ENCODE measurements around the gene CUL4A. TPM values are rescaled to one million over a fixed set of nuclear protein-coding genes. Genes with fewer than 3 reads are reported as not detected.

CUL4A gene
- total RNA-seq, 1 donor from 2014 or later = 57.9 TPM

DNA sequence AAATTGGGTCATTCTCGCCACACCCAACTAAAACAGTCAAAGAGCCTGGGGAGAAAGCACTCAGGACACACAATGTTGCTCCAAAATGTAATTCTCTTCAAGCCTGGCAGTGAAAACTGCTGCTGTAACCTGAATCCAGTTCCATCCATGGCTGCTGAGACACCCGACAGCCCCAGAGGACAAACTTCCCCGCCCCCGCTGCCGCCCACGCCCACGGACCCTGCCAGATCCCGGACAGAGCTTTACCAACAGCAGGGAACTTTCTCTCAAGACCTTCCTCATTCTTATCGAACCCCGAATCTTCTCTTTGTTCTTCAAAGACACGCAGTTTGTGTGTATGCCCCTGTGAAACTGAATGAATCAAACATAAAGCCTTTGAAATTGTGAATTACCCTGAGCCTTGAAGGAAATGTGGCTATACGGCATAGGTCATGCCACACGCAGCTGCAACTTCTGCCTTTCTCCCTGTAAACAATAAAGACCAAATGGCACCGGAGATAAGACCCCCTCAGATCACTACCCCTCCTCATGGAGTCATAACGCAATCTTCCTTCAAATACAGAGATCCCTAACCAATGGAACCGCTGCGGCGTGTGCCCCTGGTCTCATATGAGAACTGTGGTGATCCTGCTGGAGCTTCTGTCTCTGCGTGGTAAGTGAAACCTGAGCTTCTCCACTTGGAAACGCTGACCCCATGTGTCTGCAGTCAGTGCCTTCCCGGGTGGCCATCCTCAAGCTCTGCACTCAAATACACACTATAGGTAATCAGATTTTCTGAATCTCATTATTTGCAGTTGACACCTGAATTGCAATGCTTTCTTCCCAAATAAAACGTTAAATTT lies 82.8 kb downstream of the CUL4A start:
- no peak for DNase-seq (ENCODE audit: low read depth)
- TF ChIP-seq, protein P1, sequence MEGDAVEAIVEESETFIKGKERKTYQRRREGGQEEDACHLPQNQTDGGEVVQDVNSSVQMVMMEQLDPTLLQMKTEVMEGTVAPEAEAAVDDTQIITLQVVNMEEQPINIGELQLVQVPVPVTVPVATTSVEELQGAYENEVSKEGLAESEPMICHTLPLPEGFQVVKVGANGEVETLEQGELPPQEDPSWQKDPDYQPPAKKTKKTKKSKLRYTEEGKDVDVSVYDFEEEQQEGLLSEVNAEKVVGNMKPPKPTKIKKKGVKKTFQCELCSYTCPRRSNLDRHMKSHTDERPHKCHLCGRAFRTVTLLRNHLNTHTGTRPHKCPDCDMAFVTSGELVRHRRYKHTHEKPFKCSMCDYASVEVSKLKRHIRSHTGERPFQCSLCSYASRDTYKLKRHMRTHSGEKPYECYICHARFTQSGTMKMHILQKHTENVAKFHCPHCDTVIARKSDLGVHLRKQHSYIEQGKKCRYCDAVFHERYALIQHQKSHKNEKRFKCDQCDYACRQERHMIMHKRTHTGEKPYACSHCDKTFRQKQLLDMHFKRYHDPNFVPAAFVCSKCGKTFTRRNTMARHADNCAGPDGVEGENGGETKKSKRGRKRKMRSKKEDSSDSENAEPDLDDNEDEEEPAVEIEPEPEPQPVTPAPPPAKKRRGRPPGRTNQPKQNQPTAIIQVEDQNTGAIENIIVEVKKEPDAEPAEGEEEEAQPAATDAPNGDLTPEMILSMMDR (conservative IDR thresholded peaks at IDR 0.05; ENCODE audit: low read depth, low read length) = no peak
- peak overlapping the region; percentile 47 for H3K4me3 ChIP-seq (ENCODE audit: low read depth, low read length)

DNA sequence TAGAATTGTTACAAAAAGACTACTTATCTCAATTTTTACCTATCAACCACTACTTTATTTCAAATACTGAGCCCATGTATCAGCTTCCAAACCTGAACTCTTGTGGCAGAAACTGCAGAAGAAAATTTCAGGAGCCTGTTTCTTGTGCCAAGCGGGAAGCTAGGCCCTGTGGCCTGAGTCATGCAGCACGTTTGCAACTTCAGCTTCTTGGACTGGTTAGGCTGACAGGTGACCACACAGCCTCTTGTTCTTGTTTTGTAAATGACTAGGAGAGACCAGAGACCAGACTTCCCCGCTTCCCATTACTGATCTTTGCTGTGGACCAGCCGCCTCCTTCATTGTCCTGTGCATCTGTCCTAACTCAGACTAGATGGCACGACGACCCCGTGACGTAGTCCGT lies 84.3 kb downstream of the CUL4A start:
- TF ChIP-seq, protein P1 (conservative IDR thresholded peaks at IDR 0.05; ENCODE audit: low read depth, low read length) = no peak
- no peak for DNase-seq (ENCODE audit: low read depth)
- H3K4me3 ChIP-seq (ENCODE audit: low read depth, low read length) = no peak overlapping the region

DNA sequence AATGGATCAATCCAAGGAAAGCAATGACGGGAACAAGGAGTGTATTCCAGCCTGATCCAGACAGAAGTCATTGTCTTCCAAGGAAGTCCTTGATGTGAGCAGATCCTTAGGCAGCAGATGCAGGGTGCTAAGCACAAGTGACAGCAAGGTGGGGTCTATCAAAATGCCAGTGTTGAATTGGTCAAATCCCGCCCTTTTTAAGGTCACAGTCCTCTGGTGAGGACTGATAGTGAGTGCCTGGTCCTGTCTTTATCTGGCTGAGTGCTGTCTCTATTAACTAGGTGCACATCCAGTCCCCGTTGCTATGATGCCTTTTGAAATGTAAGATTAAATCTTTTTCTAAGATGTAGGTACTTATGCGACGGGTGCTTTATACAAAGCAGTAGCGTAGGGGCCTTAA lies 86.4 kb downstream of the CUL4A start:
- no peak for DNase-seq (ENCODE audit: low read depth)
- TF ChIP-seq, protein P1 (conservative IDR thresholded peaks at IDR 0.05; ENCODE audit: low read depth, low read length) = no peak
- H3K4me3 ChIP-seq (ENCODE audit: low read depth, low read length) = no peak overlapping the region

DNA sequence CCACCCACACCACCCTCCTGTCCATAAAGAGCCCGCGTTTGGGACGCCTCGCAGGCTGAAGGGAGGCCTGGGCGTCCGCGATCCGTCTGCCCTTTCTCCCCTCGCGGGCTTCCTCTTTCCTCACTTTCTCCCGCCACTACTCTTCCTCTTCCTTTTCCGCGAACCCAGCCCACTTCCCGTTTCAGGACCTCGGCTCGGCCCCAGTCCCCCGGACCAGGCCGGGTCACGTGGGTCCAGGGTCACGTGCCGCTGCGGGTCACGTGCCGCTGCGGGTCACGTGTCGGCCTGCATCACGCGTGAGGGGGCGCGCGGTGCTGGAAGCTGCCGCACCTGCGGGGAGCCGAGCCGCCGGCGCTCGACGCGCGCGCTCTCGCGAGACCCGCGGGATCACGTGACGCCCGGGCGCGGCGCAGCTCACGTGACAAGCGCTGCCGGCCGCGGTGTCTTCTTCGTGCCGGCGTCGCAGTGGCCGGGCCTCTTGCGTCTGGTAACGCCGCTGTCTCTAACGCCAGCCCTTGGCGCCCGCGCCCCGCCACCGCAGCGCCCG lies 87.5 kb downstream of the CUL4A start, which contains the start of gene LAMP1:
Gene LAMP1, plus strand, starts transcription at position 417 of the 547 bp plus-strand sequence. CDS start 196 bp downstream, outside the sequence.
- peak within 1 kb of the TSS; percentile 85 for H3K4me3 ChIP-seq (ENCODE audit: low read depth, low read length)
- TF ChIP-seq, protein P1 (conservative IDR thresholded peaks at IDR 0.05; ENCODE audit: low read depth, low read length) = no peak
- no peak for DNase-seq (ENCODE audit: low read depth)

DNA sequence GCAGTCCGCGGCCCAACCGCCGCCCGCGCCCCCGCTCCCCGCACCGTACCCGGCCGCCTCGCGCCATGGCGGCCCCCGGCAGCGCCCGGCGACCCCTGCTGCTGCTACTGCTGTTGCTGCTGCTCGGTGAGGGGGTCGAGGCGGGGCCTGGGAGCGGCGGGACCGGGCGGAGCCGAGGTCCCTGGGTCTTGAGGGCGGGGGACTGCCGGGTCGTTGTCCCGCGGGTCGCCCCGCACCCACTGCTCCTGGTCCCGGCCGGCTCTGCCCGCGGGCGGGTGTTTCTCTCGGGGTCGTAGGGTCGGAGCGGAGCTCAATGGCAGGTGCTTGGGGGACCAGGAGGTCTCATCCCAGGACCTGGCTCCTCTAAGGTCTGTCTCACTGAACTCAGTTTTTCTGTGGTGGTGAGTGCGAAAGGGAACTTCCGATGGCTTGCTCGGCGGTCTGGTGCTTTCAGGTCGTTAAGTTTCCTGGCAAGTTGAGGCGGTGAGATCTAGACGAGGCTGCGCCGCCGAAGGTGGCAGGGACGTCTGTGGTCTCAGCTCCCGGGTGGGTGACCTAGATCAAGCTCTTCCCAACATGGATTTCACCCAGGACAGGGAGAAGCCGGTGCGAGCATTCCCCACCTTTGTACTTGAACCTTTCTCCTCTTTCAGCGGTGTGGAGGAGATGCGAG lies 88.1 kb downstream of the CUL4A start:
- TF ChIP-seq, protein P1 (conservative IDR thresholded peaks at IDR 0.05; ENCODE audit: low read depth, low read length) = no peak
- no peak for DNase-seq (ENCODE audit: low read depth)
- peak overlapping the region; percentile 85 for H3K4me3 ChIP-seq (ENCODE audit: low read depth, low read length)

DNA sequence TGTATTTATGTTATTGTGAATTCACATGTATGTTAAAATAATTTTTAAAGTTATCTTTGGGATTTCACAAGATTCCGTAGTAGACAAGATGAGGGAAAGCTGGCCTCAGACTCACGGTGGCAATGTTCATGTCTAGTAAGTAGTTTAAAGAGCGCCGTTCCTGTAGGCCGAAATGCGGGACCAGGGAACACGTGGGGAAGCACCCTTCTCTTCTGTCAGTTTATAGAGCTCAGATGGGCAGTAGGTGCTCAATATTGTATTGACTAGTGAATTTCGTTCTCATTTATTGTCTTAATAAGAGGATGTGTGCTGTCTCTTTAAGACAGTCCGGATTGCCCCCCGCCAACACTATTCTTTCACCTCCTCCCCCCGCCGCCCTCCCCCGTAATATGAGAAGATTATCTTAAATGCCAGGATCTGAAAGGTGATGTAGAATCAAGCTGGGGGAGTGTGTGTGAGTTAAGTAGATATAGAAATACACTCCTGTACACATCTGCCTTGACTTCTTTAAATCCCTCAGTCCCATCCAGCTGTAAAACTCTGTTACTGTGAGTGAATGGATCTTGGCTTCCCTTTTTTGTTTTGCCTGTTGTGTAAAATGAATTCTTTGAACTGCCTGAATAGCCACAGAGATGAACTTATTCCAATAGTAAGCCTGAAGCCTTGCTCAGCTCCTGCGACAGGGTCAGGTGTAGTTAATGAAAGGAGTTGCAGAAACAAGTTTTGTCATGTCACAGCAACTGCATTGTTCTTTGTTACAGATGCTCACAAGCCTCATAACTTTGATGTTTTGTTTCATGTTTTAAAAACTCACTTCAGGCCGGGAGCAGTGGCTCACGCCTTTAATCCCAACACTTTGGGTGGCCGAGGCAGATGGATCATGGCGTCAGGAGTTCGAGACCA lies 88.9 kb downstream of the CUL4A start:
- H3K4me3 ChIP-seq (ENCODE audit: low read depth, low read length) = peak overlapping the region; percentile 85
- TF ChIP-seq, protein P1 (conservative IDR thresholded peaks at IDR 0.05; ENCODE audit: low read depth, low read length) = no peak
- DNase-seq (ENCODE audit: low read depth) = no peak
